A549 treated with DMSO at 1 μM for 4 hours (cell line): ENCODE results near the gene STYXL2. TPM values are rescaled to one million over a fixed set of nuclear protein-coding genes. Genes with fewer than 3 reads are reported as not detected.

Experiments
- total RNA-seq: library from RNA; stranded (reverse); fragments of 200-300 nt; extraction: Qiagen RNA extraction; gene quantifications from 5 replicates; pipeline ENCODE4 v1.2.3, GENCODE V29; 2022; ENCODE audit warnings: low read depth

The STYXL2 gene
- not detected in 5 replicates for total RNA-seq

GRCh38 chr1:167093846-167094516 is at the start of gene STYXL2:
Gene STYXL2, plus strand, starts transcription at chr1:167094075. Its CDS starts 775 bp downstream, at chr1:167094850.

GRCh38 chr1:167090314-167090942 is 3.4 kb upstream of the STYXL2 start, which contains the start of gene GPA33:
Gene GPA33, minus strand, starts transcription at chr1:167090377. Its CDS starts 90 bp downstream, at chr1:167090287.

Other genes starting within 250 kb of the STYXL2 start
- gene TADA1, start 217.8 kb upstream of the STYXL2 start, total RNA-seq: 11.0 to 14.4 TPM (median 13.9 TPM) in 5 replicates
- 0.02 to 0.08 TPM (median 0.04 TPM) in 4 of 5 replicates, not detected in the other for gene ILDR2, start 118.5 kb upstream of the STYXL2 start, total RNA-seq
- gene MAEL, start 104.8 kb upstream of the STYXL2 start, total RNA-seq: not detected in 5 replicates
- gene GPA33, start 3.7 kb upstream of the STYXL2 start, total RNA-seq: not detected in 5 replicates
- 3.5 to 5.2 TPM (median 4.3 TPM) in 5 replicates for gene POU2F1, start 126.8 kb downstream of the STYXL2 start, total RNA-seq